A204.1 (cell line): ENCODE data around the gene LZTFL1.

Experiments used
- FAIRE-seq: peaks from 2 replicates; lab custom pipeline; 2012; peaks lifted over from hg19 to GRCh38; lab: Jason Lieb, UNC

The LZTFL1 gene

DNA sequence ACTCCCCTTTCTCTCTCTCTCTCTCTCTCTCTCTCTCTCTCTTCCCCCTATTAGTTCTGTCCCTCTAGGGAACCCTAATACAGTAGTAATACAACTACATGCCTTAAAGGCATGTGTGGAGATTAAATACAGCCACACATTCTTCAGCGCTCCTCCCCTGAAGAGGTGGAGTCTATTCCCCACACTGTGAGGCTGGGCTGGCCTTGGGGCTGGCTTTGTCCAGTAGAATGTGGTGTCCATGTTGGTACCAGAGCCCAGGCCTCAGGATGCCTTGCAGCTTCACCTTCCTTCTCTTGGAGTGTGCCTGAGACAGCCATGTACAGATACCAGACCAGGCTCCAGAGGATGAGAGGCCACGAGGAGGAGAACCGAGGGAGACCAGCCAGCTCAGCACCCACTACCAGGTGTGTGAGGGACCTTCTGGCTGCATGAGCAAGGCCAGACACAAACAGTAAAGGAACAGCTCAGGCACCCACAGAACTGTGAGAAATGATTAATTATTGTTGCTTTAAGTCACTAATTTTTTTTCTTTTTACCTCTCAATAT is 56.2 kb downstream of the LZTFL1 start:
- no peak for FAIRE-seq

DNA sequence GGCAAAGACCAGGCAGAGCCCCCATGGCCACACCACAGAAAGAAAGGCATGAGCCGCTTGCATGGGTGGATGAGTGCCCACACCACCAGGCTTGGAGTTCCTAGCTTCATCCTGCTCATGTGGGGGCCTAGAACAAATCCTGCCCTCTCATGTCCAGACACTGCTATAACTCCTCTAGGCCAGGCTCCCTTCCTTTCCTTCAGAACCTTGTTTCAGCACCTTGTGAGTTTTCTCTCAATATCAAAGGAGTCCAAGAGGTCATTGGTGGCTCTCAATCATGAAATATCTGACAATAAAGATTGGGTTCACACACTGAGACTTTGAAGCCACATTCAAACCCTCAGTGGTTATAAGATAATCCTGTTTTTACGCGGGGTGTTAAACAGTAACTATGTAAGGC is 58.3 kb downstream of the LZTFL1 start:
- no peak for FAIRE-seq

DNA sequence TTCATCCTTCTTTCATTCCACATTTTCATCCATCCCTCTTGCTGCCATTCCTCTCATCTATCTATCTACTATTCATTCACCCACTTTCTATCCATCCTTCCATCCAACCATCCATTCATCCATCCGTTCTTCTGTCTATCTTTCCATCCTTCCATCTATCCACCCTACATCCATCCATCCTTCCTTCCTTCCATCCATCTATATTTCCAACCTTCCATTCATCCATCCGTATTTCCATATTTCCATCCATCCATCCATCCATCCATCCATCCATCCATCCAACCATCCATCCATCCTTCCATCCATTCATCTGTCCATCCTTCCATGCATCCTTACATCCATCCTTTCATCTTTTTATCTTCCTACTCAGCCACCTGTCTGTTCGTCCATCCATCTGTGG is 59.5 kb downstream of the LZTFL1 start:
- no peak for FAIRE-seq

DNA sequence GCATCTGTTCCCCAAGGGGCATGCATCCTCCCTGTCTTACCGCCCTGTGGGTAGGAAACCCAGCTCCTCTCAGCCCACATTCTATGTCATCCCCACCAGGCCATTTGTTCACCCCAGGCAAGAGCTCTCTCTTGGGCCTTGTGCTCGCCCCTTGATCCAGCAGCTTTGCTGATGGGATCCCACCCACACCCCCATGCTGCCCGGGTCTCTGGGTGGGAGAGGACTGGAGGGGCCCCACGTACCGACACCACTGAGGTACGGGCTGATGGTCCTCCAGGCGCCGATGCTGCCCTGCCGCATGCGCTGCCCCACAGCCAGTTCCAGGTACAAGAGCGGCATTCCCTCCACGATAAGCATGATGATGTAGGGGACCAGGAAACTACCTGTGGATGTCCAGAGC is 60.1 kb downstream of the LZTFL1 start:
- no peak for FAIRE-seq

DNA sequence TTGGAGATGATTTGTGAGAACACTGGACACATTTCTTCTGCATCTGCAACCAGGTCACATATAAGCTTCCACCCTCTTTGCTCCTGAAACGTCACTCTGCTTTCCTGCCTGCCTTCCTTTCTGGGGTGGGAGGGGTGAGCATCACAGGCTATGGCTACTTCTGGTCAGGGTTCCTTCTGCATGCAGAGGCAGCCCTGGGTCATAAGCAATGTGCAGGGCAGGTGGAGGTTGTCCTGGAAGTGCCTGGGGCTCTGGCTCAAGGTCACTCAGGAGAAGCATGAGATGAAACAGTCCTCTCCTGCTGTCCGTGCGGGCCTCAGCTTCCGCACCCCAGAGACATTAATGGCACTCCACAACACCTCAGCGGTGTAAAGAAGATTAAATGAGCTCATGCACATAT is 60.6 kb downstream of the LZTFL1 start:
- no peak for FAIRE-seq

DNA sequence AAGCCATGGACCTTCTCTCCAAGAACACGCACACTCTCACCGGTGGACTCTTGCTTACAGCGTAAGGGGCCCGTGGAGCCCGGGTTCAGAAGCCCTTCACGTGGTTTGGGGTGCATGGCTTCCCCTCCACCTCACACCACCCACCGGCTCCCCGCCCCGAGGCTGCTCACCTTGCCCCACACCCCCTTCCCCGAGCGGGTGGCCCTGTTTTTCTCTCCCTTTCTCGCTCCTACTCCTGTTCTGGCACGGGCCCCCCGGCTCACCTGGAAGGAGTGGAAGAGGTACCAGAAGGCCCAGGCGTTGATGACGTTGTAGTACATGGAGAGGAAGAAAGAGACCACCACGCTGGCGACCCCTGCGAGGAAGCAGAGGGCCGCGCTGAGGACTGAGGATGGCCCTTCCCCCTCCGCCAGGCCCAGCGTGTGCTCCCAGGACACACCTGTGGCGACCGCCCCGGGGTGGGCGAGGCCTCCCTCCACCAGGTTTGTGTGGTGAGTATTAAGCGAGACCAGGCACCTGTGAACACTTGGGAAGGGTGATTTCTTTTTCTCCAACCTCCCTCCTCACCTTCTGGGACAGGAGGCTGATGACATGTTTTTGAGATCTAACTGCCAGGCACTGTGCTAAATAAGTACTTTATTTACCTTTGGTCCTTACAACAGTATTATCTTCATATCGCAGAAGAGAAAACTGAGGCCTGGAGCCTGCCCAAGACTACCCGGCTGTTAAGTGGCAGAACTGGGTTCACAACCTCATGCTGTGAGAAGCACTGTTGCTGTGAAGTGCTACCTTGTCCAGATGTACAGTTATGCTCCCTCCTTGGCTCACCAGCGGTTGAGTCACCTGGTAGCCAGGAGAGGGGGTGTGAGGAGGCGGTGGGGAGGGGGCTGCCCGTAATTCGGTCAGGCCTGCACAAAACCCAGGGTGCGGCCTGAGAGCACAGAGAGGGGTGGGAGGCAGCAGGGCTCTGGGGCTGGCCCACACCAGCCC is 61.9 kb downstream of the LZTFL1 start:
- no peak for FAIRE-seq

DNA sequence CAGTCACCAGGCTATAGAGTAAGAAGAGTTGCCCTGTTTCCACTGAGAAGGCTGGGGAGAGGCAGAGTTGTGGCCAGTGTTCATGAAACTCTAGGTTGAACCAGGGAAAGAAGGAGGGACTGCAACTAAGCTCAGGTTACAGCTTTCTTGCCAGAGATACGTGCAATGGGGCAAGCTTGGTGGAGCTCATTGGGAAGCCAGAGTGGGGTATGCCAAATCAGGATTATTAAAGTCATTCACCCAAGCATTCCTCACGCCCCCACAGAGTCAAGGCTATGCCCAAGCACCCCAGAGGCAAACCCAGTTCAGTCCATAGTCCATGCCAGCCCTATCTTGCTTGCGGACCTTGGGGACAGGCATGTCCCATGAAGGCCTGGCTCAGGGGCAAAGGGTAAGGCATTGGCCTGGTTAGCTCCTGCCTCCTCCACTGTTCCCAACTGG is 63.1 kb downstream of the LZTFL1 start:
- no peak for FAIRE-seq

DNA sequence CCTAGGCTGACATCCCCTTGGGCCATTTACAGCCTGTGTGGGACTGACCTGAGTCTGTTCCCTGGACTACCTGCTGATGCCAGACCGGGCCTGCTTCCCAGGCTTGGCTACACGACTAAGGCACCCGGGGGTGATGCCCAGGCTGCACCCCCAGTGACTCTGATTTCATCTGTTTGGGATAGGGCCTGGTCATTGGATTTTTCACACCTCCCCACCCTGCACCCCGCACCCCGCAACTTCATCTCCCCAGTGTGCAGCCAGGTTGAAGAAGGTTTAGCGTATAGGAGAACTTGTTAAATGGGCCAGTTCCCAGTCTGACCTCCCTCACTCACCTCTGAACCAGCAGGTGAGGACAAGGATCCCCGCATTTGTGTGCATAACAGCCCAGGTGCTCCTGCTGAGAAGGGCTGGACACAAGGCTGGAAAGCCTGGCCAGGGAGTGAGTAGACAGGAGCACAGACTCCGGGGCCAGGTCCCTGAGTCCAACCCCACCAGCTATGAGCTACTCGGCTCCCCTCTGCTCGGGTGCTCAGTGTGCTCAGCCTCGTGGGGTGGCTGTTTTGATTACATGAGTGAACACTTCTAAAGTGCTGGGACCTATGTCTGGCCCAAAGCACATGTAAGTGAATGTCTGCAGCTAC is 64.1 kb downstream of the LZTFL1 start:
- FAIRE-seq, result no peak

DNA sequence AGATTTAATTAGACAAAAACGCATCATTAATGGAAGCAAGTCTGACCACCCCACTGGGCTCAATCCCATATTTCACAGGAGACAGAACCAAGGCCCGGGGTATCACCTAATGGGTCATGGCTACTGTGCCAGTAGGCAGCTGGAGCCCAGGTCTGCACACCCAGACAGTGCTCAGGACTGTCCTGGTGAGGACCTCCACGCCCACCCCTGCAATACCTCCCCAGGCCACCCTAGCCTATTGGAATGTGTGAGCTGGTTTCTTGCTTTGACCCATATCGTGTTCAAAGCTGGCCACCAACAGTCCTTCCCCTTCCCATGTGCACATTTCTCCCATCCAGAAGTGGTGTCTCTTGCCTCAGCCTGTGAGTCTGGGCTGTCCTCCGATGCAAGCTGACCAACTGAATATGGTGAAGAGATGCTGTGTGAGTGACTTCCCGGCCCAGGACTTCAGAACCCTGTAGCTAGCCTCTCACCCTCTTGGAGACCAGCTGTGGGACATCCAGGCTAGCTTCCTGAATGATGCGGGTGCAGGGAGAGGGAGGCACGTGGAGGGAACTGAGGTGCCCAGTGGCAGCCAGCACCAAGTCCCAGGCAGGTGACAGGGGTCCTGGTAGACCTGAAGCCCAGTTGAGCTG is 64.7 kb downstream of the LZTFL1 start:
- FAIRE-seq, result no peak

DNA sequence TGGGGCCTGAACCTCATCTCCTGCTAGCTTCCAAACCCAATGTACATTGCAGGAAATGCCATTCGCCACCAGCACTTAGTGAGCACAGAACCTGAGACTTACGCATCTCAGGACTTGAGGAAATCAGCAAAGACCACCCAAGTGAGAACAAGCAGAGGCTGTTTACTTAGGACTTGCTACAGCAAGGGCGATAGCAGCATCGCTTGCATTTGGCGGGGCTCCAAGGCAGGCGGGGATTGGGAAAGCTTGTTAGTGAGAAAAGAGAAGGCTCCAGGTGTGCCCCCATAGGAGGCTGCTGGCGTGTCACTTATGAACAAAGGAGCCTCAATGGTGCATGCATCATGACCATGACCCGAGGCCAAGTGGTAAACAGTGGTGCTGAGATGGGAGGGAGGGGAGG is 65.3 kb downstream of the LZTFL1 start:
- no peak for FAIRE-seq

DNA sequence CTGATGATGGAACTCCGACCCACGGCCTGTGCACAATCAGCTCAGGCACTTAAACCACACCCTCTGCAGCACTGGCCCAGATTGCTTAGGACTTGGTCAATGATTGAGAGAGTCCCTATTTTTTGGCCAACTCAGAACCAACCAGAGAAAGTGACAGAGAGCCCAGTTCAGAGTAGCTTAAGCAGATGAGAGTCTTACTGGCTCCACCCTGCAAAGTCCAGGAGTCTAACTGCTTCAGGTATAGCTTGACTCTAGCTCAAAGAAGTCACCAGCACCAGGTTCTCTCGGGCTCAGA is 65.7 kb downstream of the LZTFL1 start:
- FAIRE-seq, result no peak

DNA sequence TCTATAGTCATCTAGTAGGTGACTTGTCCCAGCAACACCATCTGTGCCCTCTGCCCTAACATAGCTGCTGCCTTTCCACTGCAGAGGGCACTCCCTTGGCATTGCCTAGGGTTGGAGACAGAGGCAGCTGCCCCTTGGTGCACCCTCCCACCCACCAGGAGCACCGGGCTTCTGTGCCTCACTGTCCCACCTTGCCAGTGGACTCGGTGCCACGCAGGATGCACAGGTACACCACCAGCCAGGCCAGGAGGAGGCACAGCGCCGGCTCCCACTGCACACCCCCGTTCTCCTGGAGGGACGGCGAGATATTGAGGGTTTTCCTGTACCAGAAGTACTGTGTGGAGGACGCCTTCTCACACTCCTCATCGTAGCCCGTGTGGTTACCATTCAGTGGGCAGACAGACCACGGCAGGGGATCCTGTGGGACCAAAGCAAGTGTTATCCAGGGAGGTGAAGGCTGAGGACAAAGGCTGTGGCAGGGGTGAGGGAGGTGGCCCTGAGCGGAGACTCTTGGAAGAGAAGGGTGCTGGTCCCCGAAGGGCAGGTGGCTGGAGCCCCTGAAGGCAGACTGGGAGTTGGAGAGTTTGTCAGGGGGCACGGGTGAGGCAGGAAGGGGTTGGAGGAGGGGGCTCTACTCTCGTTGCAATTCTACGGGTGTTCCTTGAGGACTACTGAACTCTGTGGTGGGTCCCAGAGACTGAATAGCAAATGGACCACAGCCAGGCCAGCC is 66.2 kb downstream of the LZTFL1 start:
- FAIRE-seq, result no peak

DNA sequence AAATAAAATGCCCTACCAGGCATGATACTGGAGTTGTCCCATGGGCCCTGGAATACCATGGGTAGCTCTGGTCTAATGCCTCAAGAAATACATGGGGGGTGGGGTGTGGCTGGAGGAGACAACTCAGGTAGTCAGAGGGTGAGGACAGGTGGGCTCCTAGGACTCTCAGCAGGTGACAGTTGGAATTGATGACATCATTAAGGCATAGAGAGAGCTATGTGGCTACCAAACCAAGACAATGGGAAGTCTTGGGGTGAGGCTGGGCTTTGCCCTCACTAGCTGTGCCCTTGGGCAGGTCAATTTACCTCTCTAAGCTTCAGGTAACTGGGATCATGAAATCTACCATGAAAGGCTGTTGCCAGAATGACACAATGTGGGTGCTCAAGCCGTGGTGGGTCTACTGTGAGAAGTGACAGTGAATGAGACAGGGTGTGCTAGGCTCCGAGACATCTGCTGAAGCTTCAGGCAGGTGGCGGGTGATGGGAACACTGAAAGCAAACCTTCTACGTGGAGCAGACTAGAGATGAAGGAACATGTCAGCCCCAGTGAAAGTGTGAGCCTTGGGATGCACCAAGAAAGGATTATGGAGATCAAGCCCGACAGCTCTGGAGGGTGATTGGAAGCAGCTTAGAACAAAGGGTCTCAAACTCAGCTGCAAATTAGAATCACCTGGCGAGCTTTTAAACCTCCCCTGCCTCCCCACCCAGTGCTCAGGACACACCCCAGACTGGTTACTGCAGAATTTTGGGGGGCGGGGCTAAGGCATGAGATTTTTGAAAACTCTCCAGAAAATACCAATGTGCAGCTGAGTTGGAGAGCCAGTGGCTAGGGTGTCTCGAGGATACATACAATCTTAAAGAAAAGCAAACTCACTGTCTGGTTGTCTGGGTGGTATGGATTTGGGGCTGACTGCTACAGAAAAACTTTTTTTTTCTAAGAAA is 67.1 kb downstream of the LZTFL1 start:
- FAIRE-seq, result no peak

DNA sequence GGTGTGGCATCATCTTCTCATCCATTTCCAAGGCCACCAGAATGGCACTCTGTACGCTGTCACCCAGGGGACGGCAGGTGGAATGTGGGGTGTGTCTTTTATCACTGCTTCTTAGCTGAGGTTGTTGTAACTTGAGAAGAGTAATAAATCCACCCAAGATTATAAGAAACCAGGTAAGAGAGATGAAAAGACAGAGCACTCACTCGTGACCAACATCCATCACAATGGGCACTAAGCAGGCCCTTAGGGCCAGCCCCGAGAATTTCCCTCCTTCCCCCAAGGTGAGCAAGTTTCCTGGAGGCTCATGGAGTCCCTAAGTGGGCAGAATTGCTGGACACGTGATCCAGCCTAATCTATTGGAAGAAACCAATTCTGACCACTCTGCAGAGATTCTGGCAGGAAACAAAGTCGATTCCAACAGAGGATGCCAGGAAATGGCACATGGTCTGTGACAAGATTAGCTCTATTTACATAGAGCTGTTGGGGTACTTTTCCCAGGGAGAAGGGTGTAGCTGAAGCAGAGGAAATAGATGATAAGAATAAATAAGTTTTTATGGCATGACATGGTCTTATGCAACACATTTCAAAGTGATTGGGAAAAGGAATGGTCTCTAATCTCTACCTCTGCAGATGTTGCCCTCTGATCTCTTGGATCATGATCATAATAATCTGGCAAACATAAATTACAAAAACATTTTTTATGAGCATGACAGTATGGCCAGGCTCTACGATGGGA is 68.0 kb downstream of the LZTFL1 start:
- no peak for FAIRE-seq
